ENCODE data around the gene NACA.

DNA sequence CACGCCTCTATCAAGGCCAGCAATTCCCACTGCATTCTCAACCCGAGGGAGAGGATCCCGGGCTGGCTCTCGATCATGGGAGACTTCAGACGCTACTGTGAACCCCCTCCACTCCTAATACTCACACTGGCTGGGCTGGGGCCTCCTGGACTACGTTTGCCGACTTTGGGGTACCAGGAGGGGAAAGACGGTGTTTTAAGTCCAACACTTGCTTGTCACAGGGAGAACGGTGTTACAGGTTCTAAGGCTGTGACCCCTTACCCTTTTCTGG is 463 bp downstream of the NACA start:
- TF ChIP-seq, protein P1, sequence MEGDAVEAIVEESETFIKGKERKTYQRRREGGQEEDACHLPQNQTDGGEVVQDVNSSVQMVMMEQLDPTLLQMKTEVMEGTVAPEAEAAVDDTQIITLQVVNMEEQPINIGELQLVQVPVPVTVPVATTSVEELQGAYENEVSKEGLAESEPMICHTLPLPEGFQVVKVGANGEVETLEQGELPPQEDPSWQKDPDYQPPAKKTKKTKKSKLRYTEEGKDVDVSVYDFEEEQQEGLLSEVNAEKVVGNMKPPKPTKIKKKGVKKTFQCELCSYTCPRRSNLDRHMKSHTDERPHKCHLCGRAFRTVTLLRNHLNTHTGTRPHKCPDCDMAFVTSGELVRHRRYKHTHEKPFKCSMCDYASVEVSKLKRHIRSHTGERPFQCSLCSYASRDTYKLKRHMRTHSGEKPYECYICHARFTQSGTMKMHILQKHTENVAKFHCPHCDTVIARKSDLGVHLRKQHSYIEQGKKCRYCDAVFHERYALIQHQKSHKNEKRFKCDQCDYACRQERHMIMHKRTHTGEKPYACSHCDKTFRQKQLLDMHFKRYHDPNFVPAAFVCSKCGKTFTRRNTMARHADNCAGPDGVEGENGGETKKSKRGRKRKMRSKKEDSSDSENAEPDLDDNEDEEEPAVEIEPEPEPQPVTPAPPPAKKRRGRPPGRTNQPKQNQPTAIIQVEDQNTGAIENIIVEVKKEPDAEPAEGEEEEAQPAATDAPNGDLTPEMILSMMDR (IDR thresholded peaks at IDR 0.05) = no peak
- TF ChIP-seq POLR2A (IDR thresholded peaks at IDR 0.05) = no peak

Data from thyroid gland (tissue), 4 donors.